Measurements from ENCODE around the gene AARSD1. TPM values are rescaled to one million over a fixed set of nuclear protein-coding genes. Genes with fewer than 3 reads are reported as not detected.
"Not testable (repeated sequence)": the region's sequence is repeated elsewhere in the genome, so short reads cannot be mapped to it uniquely, and the experiment has no call there.

The AARSD1 gene
- total RNA-seq, 1 donor from 2014 or later = 3.8 TPM

- peaks cover 26 to 38% of the 10 kb centered on the region in 2 donors for H3K36me3 ChIP-seq
- peak overlapping the region; percentile 18 to 40 for H3K4me3 ChIP-seq
- intact Hi-C loops (cut with DNase I) = loop anchor here (10.0 kb wide), 1 partner anchor 153 kb away; the partner anchor contains the start of gene AOC2
- peaks cover 7 to 13% of the 10 kb centered on the region in 2 donors for H3K4me1 ChIP-seq
- no peaks in the 10 kb centered on the region for H3K9me3 ChIP-seq
- no peaks in the 10 kb centered on the region for H3K27me3 ChIP-seq
- peak overlapping the region; percentile 61 to 91 for H3K27ac ChIP-seq
- no peak for TF ChIP-seq CTCF (IDR thresholded peaks at IDR 0.05)
- DNase-seq (ENCODE audit: low spot score in 2 of 2) = no peak
These were observed 33.2 kb upstream of the AARSD1 start for GRCh38 chr17:42997390-42997983.

- H3K36me3 ChIP-seq = peaks cover 30 to 36% of the 10 kb centered on the region in 2 donors
- not testable (repeated sequence) for DNase-seq (ENCODE audit: low spot score in 2 of 2); H3K27ac ChIP-seq; H3K4me1 ChIP-seq; H3K27me3 ChIP-seq; H3K9me3 ChIP-seq; H3K4me3 ChIP-seq
- intact Hi-C loops (cut with DNase I) = loop anchor here (10.0 kb wide), 1 partner anchor 149 kb away; the partner anchor contains the start of gene AOC2
These were observed 29.7 kb upstream of the AARSD1 start for GRCh38 chr17:42993913-42994312.

- H3K27me3 ChIP-seq = no peaks in the 10 kb centered on the region
- H3K27ac ChIP-seq = no peak overlapping the region
- H3K36me3 ChIP-seq = peaks cover 39 to 47% of the 10 kb centered on the region in 2 donors
These were observed 28.6 kb upstream of the AARSD1 start for GRCh38 chr17:42992872-42993271.

GRCh38 chr17:42991471-42991870, 27.2 kb upstream of the AARSD1 start:
- H3K36me3 ChIP-seq = peaks cover 50 to 56% of the 10 kb centered on the region in 2 donors
- no peak for TF ChIP-seq CTCF (IDR thresholded peaks at IDR 0.05)
- no peaks in the 10 kb centered on the region for H3K9me3 ChIP-seq
- intact Hi-C loops (cut with DNase I) = loop anchor here (10.0 kb wide), 1 partner anchor 147 kb away; the partner anchor contains the start of gene AOC2
- no peak for DNase-seq (ENCODE audit: low spot score in 2 of 2)
- no peaks in the 10 kb centered on the region for H3K27me3 ChIP-seq
- no peaks in the 10 kb centered on the region for H3K4me1 ChIP-seq
- no peak overlapping the region for H3K27ac ChIP-seq
- no peak overlapping the region for H3K4me3 ChIP-seq

More at GRCh38 chr17:42992872-42993271, 28.6 kb upstream of the AARSD1 start:
- TF ChIP-seq CTCF (IDR thresholded peaks at IDR 0.05) = no peak
- DNase-seq (ENCODE audit: low spot score in 2 of 2) = no peak
- Histone ChIP-seq H3K4me1 (peaks cover 0 to 5% of the 10 kb centered on the region in 2 donors), H3K4me3 (no peak overlapping the region), H3K9me3 (no peaks in the 10 kb centered on the region)
- intact Hi-C loops (cut with DNase I) = loop anchor here (10.0 kb wide), 1 partner anchor 148 kb away; the partner anchor contains the start of gene AOC2

GRCh38 chr17:42989726-42990652, 25.7 kb upstream of the AARSD1 start:
- Histone ChIP-seq H3K4me3 (no peak overlapping the region), H3K9me3 (no peaks in the 10 kb centered on the region), H3K27me3 (no peaks in the 10 kb centered on the region), H3K36me3 (peaks cover 61 to 68% of the 10 kb centered on the region in 2 donors), H3K4me1 (no peaks in the 10 kb centered on the region), H3K27ac (no peak overlapping the region)
- intact Hi-C loops (cut with DNase I) = loop anchor here (10.0 kb wide), 1 partner anchor 145 kb away; the partner anchor contains the start of gene AOC2
- DNase-seq (ENCODE audit: low spot score in 2 of 2) = no peak
- no peak for TF ChIP-seq CTCF (IDR thresholded peaks at IDR 0.05)

Measured in ascending aorta (tissue), 2 donors.